AG20443 (cell line): ENCODE measurements around the gene ZXDC.

ENCODE experiments used
- DNase-seq: peaks from one replicate; pipeline ENCODE4 v3.0.0; 2012; ENCODE audit warnings: low spot score, mixed read lengths

Gene ZXDC

DNA sequence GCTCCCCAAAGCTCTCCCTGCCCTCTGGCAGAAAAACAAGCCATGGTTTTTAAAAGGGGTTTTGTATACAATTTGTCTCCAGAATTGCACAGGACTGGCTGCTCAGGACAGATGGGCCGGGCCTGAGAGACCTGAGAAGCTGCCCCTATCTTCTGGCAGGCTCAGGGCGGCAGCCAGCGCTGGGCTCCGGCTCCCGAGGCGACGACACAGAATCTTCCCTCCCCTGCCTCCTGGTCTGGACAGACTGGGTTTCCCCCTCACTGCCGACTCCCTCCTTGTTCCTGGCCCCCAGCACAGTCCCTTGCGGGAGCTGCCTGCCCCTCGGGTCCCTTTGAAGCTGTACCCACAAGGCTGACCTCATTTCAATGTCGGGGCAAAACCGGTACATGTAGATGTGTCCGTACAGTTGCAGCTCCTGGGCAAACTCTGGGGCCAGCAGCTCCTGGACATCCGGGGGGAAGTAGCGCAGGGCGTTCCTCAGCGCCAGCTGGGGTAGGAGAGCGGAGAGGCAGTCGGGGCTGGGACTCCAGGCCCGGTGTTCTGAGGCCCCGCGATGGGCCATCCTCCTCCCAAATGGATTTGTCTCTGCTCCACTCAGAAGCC is 34.7 kb upstream of the ZXDC start:
- DNase-seq, result no peak

DNA sequence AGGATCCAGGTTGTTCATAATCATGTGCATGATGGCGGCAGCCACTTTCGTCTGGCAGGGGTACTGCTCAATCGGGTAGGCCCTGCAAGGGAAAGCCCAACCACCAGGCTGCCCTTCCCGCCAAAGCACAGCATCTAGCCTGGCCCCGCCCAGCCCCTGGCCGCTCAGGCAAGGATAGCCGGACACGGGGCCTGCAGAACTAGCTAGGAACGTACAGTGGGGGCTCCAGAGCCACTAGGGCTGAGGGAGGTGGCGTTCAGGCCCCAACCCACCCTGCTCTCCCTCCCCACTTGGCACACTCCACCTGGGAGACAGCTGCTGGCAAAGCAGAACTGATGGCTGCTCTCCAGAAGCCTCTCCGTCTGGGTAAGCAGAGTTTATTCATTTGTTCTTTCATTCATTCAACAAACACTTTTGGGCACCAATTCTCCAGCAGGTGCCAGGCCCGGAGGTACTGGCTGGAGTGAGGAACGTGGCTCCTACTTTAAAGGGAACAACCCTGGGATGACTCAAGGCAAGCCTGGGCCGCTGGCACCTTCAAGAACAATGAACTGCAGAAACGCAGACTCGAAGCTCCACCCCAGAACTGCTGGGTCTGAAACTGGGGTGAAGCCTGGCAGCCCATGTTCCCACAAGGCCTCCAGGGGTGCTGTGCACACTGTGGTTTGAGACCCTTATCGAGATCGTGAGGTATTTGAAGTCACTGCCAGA is 34.1 kb upstream of the ZXDC start:
- DNase-seq, result no peak

DNA sequence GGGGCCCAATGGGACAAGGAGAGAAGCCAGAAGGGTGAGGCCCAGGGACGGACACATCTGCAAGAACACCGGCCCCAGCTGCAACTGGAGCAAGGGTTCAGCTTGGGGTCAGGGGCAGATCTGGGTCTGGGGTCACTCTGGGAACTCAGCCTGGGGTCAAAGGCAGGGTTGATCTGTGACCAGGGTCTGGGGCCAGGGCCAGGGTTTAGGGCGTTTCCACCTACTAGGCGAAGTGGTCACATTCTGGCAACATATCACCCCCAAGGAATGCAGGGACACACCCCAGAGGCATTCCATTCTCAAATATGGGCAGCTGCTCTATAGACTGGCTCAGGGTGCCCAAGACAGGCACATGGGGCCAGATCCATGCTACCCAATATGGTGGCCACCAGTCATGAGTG is 32.9 kb upstream of the ZXDC start:
- peak; percentile 74 for DNase-seq

DNA sequence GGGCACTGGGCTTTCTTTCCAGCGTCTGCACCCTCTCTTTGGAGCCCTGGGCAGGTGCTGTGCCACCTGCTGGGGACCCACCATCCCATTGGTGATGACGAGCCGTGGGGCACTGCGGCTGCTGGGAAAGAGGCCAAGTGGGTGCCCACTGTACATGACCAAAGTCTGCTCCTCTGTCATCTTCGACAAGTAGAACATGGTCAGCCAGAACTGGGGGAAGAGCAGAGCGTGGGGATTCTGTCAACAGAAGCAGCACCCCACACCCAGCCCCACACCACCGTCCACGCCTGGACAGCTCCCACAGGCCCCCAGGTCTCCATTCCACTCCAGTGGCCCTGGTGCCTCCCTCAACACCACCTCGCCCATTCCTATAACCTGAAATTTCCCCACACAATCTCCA is 32.2 kb upstream of the ZXDC start:
- no peak for DNase-seq

DNA sequence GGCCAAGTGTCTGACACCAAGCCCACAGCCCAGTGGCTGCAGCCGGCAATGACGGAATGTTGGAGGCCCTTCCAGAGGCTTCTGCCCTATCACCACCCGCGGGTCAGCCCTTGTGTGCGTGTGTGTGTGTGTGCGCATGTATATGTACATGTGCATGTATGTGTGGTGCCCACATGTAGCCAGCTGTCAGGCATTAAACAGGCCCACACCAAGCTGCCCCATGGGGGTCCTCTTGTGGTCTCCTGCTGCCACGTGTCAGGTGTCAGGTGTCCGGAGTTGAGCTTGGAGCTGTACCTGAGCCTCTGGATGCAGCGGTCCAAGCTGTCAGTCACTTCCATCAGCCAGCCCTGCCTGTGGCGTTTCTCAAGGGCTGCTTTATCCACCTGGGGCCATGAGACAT is 28.0 kb upstream of the ZXDC start:
- no peak for DNase-seq

DNA sequence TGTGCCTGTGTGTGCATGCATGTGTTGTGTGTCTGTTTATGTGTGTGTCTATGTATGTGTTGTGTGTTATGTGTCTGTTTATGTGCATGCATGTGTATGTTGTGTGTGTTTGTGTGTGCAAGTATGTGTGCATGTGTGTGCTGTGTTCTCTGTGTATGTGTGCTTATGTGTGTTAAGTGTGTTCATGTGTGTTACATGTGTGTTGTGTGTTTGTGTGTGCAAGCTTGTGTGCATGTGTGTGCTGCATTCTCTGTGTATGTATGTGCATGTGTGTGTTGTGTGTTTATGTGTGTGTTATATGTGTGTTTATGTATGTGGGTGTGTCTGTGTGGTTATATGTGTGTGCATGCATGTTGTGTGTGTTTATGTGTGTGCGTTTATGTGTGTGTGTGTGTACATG is 27.0 kb upstream of the ZXDC start:
- no peak for DNase-seq

- DNase-seq, result no peak
These were observed 26.0 kb upstream of the ZXDC start for GRCh38 chr3:126501736-126502135.

- DNase-seq, result no peak
These were observed 25.4 kb upstream of the ZXDC start for GRCh38 chr3:126501054-126501453.

DNA sequence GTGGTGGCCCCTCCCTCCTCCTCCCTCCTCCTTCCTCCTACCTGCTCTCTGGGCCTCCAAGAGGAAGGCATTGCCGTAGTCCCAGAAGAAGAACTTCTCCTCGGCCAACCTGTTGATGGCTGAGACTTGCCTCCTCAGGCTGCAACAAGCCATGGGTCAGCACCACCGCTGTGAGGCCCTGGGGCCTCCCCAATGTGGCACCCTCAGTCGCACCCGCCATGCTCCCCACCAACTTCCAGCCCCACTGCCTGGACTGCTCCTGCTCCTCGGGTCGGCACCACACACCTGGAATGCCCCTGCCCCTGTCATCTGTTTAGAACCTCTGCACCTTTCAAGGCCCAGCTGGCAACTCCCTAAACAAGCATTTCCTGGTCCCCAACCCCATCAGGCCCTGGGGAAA is 24.3 kb upstream of the ZXDC start:
- DNase-seq, result no peak

- DNase-seq, result no peak
These were observed 23.7 kb upstream of the ZXDC start for GRCh38 chr3:126499401-126499800.

GRCh38 chr3:126498929-126499328 is 23.2 kb upstream of the ZXDC start:
- DNase-seq, result no peak

DNA sequence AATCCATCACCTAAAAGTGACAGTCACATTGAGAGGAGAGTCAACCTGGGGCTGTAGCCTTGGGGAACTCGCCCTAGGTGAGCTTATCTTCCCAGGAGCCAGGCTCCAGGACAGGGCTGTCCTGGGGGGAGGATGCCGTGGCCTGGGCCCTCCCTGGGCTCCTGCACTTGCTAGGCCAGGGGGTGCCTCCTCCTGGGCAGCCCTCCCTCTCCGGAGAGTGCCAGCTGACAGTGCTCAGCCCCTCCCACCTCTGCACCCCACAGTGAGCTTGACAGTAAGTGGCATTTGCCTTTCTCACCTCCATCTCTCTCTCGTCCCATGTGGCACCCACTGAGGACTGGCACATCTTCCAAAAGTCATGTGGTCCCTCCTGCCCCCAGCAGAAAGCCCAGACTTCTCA is 22.8 kb upstream of the ZXDC start:
- no peak for DNase-seq

DNA sequence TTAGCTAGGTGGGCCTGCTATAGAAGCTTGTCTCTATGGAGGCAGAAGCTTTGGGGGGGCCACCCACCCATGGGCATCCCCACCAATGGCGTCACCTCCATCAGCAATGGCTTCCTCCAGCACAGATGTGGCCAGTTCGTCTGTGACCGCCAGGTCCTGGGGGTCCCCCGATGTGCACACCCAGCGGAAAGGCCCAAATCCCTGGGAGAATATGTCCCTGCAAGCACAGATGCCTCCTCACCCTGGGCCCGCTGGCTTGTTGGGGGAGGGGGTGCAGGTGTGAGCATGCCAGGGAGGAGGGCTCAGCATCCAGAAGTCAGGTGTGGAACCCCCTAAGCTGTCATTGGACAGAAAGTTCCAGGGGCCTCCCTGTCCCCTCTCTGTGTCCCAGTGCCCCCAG is 22.3 kb upstream of the ZXDC start:
- DNase-seq, result no peak

- DNase-seq, result no peak
These were observed 21.5 kb upstream of the ZXDC start for GRCh38 chr3:126496894-126497850.

GRCh38 chr3:126495786-126496185 is 20.1 kb upstream of the ZXDC start:
- no peak for DNase-seq

- no peak for DNase-seq
These were observed 19.2 kb upstream of the ZXDC start for GRCh38 chr3:126494970-126495230.

- DNase-seq, result peak; percentile 77
These were observed 18.7 kb upstream of the ZXDC start for GRCh38 chr3:126494204-126494969.

DNA sequence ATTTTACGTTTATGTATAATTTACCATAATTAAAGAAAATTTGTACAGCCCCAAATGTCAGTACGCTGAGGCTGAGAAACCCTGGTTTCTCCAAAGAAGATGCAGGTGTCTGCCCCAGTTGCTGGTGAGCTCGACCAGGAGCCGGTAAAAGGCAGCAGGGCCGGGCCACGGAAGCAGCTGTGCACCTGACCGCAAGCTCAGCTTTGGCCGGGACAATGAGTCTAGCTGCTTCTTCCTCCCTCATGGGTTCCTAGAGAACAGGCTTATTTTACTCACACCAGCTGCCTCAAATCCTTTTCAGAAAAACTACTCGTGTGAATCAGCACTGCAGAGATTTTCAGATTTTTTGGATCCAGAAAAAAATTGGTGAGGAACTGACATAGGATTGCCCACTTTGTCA is 18.0 kb upstream of the ZXDC start:
- no peak for DNase-seq

DNA sequence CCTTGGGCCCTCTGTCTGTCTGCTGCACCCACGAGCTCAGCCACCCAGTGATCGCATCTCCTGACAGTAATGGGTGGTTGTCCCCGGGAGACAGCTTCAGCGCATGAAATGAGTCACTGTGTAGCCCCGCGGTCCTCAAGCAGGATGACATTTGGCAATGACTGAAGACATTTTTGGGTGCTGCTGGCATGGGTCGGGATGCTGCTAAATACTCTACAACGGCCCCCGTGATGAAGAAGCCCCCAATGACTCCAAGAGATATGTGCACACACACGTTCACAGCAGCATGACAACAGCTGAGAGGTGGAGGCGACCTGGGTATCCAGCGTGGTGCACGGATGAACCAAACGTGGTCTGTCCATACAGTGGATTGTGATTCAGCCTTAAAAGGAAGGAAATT is 17.4 kb upstream of the ZXDC start:
- no peak for DNase-seq

DNA sequence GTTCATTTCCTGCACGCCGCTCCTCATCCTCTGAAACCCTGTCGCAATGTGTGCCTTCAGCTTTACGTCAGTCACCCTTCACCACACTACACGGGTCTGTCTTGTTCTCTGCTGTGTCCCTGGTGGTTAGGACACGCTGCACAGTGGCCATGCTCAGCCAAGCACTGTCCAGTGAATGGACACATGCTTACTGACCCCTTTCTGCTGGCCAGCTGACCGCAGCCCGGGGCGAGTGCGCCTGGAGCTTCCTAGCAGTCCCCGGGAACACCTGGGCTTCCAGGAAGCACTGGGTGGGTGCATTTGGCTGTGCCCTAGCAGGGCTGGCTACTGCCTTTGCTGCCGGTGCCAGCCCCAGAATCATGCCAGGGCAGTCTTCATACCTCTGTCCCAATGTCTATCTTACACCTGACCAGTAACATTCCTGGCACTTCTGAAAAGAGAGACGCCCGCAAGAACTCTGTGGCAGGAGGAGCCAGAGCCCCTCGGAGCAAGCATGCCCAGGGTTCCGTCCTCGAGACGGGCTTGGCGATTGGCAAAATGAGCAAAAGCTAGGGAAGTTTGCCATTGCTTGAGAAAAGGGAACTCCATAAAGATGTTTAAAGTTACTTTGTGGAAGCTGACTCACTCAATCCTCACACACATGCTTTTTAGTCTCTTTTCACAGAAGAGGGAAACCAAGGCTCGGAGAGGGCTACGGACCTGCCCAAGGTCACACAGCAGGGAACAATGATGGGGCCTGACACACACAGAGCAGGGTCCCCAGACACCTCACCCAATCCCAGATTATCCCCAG is 15.7 kb upstream of the ZXDC start:
- DNase-seq, result no peak

DNA sequence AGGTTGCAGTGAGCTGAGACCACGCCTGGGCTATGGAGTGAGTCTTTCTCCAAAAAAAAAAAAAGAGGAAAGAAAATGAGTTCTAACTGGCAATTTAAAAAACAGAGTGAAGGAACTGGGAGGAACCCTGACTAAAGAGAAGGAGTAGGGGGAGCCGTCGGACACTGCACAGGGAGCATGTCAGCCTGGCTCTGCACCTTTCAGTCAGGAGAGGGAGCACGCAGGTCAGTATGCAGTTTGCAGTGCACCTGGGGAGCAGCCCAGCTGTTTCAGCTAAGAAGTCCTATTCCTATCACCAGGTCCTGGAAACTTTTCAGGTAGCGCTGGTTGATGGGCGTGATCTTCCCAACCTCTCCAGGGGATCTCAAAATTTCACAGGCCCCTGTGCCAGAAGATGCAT is 14.9 kb upstream of the ZXDC start:
- no peak for DNase-seq
